Testis (tissue), 2 donors: ENCODE data around the gene GOT1.

ENCODE experiments used
- CTCF ChIP-seq, 3 experiments: fragments of 450-650 bp in 2 of 3; fragments of 200-600 bp in 1 of 3; sonication (generic) in 1 of 3; IDR thresholded peaks; one replicate each; pipeline ENCODE4 v1.5.1; 2016 to 2019; ENCODE audit warnings: antibody characterized with exemption in 3 of 3, mild to moderate bottlenecking in 2 of 3, moderate library complexity in 1 of 3
- POLR2A ChIP-seq: fragments of 450-650 bp; IDR thresholded peaks from one replicate; pipeline ENCODE4 v1.6.1; 2017; ENCODE audit warnings: antibody characterized with exemption, mild to moderate bottlenecking, moderate library complexity

GRCh38 chr10:99394761-99395386 is 35.5 kb downstream of the GOT1 start:
- TF ChIP-seq POLR2A (no peak), CTCF (IDR thresholded peaks at IDR 0.05) (no peak)
